ENCODE data around the gene DCLRE1A.
"Not testable (repeated sequence)": the region's sequence is repeated elsewhere in the genome, so short reads cannot be mapped to it uniquely, and the experiment has no call there.

The DCLRE1A gene

GRCh38 chr10:113823389-113823788 lies 30.5 kb downstream of the DCLRE1A start:
- TF ChIP-seq CTCF (IDR thresholded peaks at IDR 0.05; ENCODE audit: extremely low read depth, insufficient read depth, missing control alignments), result no peak
- no peak for DNase-seq (ENCODE audit: low spot score)
- in situ Hi-C loops (cut with MboI; ENCODE audit: low pct_unique_long_range_greater_than_20kb, low sequenced_read_pairs, unreplicated experiment), result no loop called here

- in situ Hi-C loops (cut with MboI; ENCODE audit: low pct_unique_long_range_greater_than_20kb, low sequenced_read_pairs, unreplicated experiment), result no loop called here
- DNase-seq (ENCODE audit: low spot score), result no peak
- TF ChIP-seq CTCF (IDR thresholded peaks at IDR 0.05; ENCODE audit: extremely low read depth, insufficient read depth, missing control alignments), result no peak
Measured at GRCh38 chr10:113822174-113822573, 31.7 kb downstream of the DCLRE1A start.

GRCh38 chr10:113821306-113821705 lies 32.6 kb downstream of the DCLRE1A start:
- DNase-seq (ENCODE audit: low spot score); in situ Hi-C loops (cut with MboI; ENCODE audit: low pct_unique_long_range_greater_than_20kb, low sequenced_read_pairs, unreplicated experiment): not testable (repeated sequence)

- in situ Hi-C loops (cut with MboI; ENCODE audit: low pct_unique_long_range_greater_than_20kb, low sequenced_read_pairs, unreplicated experiment), result no loop called here
- TF ChIP-seq CTCF (IDR thresholded peaks at IDR 0.05; ENCODE audit: extremely low read depth, insufficient read depth, missing control alignments), result peak; percentile 17
- no peak for DNase-seq (ENCODE audit: low spot score)
Measured at GRCh38 chr10:113820507-113820906, 33.4 kb downstream of the DCLRE1A start.

- TF ChIP-seq CTCF (IDR thresholded peaks at IDR 0.05; ENCODE audit: extremely low read depth, insufficient read depth, missing control alignments), result no peak
- no peak for DNase-seq (ENCODE audit: low spot score)
- in situ Hi-C loops (cut with MboI; ENCODE audit: low pct_unique_long_range_greater_than_20kb, low sequenced_read_pairs, unreplicated experiment), result no loop called here
Measured at GRCh38 chr10:113819989-113820388, 33.9 kb downstream of the DCLRE1A start.

GRCh38 chr10:113814700-113815099 lies 39.2 kb downstream of the DCLRE1A start:
- DNase-seq (ENCODE audit: low spot score); in situ Hi-C loops (cut with MboI; ENCODE audit: low pct_unique_long_range_greater_than_20kb, low sequenced_read_pairs, unreplicated experiment): not testable (repeated sequence)

- DNase-seq (ENCODE audit: low spot score), result peak; percentile 19
- in situ Hi-C loops (cut with MboI; ENCODE audit: low pct_unique_long_range_greater_than_20kb, low sequenced_read_pairs, unreplicated experiment), result loop anchor here (5.0 kb wide), 1 partner anchor 289 kb away; no protein-coding TSS in a partner anchor
- no peak for TF ChIP-seq CTCF (IDR thresholded peaks at IDR 0.05; ENCODE audit: extremely low read depth, insufficient read depth, missing control alignments)
Measured at GRCh38 chr10:113808168-113808567, 45.7 kb downstream of the DCLRE1A start.

- no peak for TF ChIP-seq CTCF (IDR thresholded peaks at IDR 0.05; ENCODE audit: extremely low read depth, insufficient read depth, missing control alignments)
- DNase-seq (ENCODE audit: low spot score), result no peak
- in situ Hi-C loops (cut with MboI; ENCODE audit: low pct_unique_long_range_greater_than_20kb, low sequenced_read_pairs, unreplicated experiment), result loop anchor here (5.0 kb wide), 1 partner anchor 291 kb away; no protein-coding TSS in a partner anchor
Measured at GRCh38 chr10:113806503-113806902, 47.4 kb downstream of the DCLRE1A start.
